Chondrocyte (in vitro differentiated cells): Measurements from ENCODE around the gene TCN1. TPM values are rescaled to one million over a fixed set of nuclear protein-coding genes. Genes with fewer than 3 reads are reported as not detected.
"Not testable (repeated sequence)": the region's sequence is repeated elsewhere in the genome, so short reads cannot be mapped to it uniquely, and the experiment has no call there.

Experiments
- DNase-seq: peaks from one replicate; pipeline ENCODE4 v3.0.0; 2021; ENCODE audit warnings: mixed read lengths, low spot score
- H3K27ac Mint-ChIP-seq: one replicate; pipeline ENCODE4 v1.8.0; 2021; ENCODE audit warnings: mild to moderate bottlenecking, moderate library complexity, mixed read lengths; ENCODE audit not compliant: unreplicated experiment
- H3K27me3 Mint-ChIP-seq: 2 replicates; pipeline ENCODE4 v1.8.0; 2021; ENCODE audit warnings: low read depth, mixed read lengths
- H3K36me3 Mint-ChIP-seq: 2 replicates; pipeline ENCODE4 v1.8.0; 2021; ENCODE audit warnings: low read depth, mixed read lengths
- H3K4me1 Mint-ChIP-seq: 2 replicates; pipeline ENCODE4 v1.8.0; 2021; ENCODE audit warnings: low read depth, mild to moderate bottlenecking, mixed read lengths
- H3K4me3 Mint-ChIP-seq: one replicate; pipeline ENCODE4 v1.8.0; 2021; ENCODE audit warnings: mild to moderate bottlenecking, moderate library complexity, mixed read lengths; ENCODE audit not compliant: unreplicated experiment
- H3K9me3 Mint-ChIP-seq: 2 replicates; pipeline ENCODE4 v1.8.0; 2021; ENCODE audit warnings: low read depth, mixed read lengths
- CTCF ChIP-seq: fragments of 200-600 bp; sonication (generic); IDR thresholded peaks from 2 replicates; pipeline ENCODE4 v1.5.0; 2021; ENCODE audit warnings: antibody characterized with exemption, mild to moderate bottlenecking, moderate library complexity
- long read RNA-seq: library from polyadenylated mRNA; stranded (forward); transcript quantifications from one replicate; pipeline ENCODE4 v2.0.0, GENCODE V29; 2021
- total RNA-seq: library from RNA; stranded (reverse); gene quantifications from 3 replicates; pipeline ENCODE4 v1.2.1, GENCODE V29; 2021

TCN1 gene
- not detected in 3 replicates for total RNA-seq
- long read RNA-seq = 0 reads

- no peak for DNase-seq
- TF ChIP-seq CTCF = no peak
- H3K36me3 Mint-ChIP-seq = no peaks in the 10 kb centered on the region
- no peak within 1 kb of the TSS for H3K4me3 Mint-ChIP-seq
- no peak within 1 kb of the TSS for H3K27ac Mint-ChIP-seq
- no peaks in the 10 kb centered on the region for H3K4me1 Mint-ChIP-seq
- H3K27me3 Mint-ChIP-seq = peaks cover 5% of the 10 kb centered on the region
- H3K9me3 Mint-ChIP-seq = peaks cover 15% of the 10 kb centered on the region
These were observed at the start of gene TCN1 for GRCh38 chr11:59866397-59866796. Gene TCN1 (minus strand): TSS chr11:59866487. CDS start chr11:59866470, 17 bp downstream.

- not testable (repeated sequence) for H3K4me3 Mint-ChIP-seq, DNase-seq, H3K36me3 Mint-ChIP-seq, H3K27ac Mint-ChIP-seq, H3K4me1 Mint-ChIP-seq
- H3K9me3 Mint-ChIP-seq = peaks cover 10% of the 10 kb centered on the region
- peaks cover 12% of the 10 kb centered on the region for H3K27me3 Mint-ChIP-seq
These were observed 37.3 kb upstream of the TCN1 start for GRCh38 chr11:59903569-59903968.

GRCh38 chr11:59901306-59901705, 35.0 kb upstream of the TCN1 start:
- no peaks in the 10 kb centered on the region for H3K36me3 Mint-ChIP-seq
- H3K4me3 Mint-ChIP-seq = no peak overlapping the region
- peak overlapping the region; percentile 59 for H3K27ac Mint-ChIP-seq
- H3K27me3 Mint-ChIP-seq = peaks cover 2% of the 10 kb centered on the region
- no peak for DNase-seq
- TF ChIP-seq CTCF = no peak
- H3K4me1 Mint-ChIP-seq = peaks cover 4% of the 10 kb centered on the region
- H3K9me3 Mint-ChIP-seq = peaks cover 9% of the 10 kb centered on the region

- no peak overlapping the region for H3K4me3 Mint-ChIP-seq
- TF ChIP-seq CTCF = no peak
- no peaks in the 10 kb centered on the region for H3K36me3 Mint-ChIP-seq
- peaks cover 4% of the 10 kb centered on the region for H3K4me1 Mint-ChIP-seq
- H3K9me3 Mint-ChIP-seq = peaks cover 9% of the 10 kb centered on the region
- H3K27me3 Mint-ChIP-seq = no peaks in the 10 kb centered on the region
- DNase-seq = no peak
- H3K27ac Mint-ChIP-seq = no peak overlapping the region
These were observed 34.3 kb upstream of the TCN1 start for GRCh38 chr11:59900366-59901126.

- Mint-ChIP-seq H3K27ac (no peak overlapping the region), H3K27me3 (no peaks in the 10 kb centered on the region), H3K36me3 (no peaks in the 10 kb centered on the region), H3K4me3 (no peak overlapping the region), H3K4me1 (peaks cover 4% of the 10 kb centered on the region), H3K9me3 (peaks cover 9% of the 10 kb centered on the region)
- TF ChIP-seq CTCF = no peak
- DNase-seq = no peak
These were observed 33.2 kb upstream of the TCN1 start for GRCh38 chr11:59899532-59899931.

- Mint-ChIP-seq H3K9me3 (peaks cover 9% of the 10 kb centered on the region), H3K27me3 (no peaks in the 10 kb centered on the region), H3K4me1 (peaks cover 4% of the 10 kb centered on the region), H3K27ac (no peak overlapping the region), H3K36me3 (no peaks in the 10 kb centered on the region), H3K4me3 (no peak overlapping the region)
- TF ChIP-seq CTCF = no peak
- no peak for DNase-seq
These were observed 32.4 kb upstream of the TCN1 start for GRCh38 chr11:59898650-59899049.
